ENCODE measurements around the gene RNF223.
"Not testable (repeated sequence)": the region's sequence is repeated elsewhere in the genome, so short reads cannot be mapped to it uniquely, and the experiment has no call there.

Gene RNF223

GRCh38 chr1:1106510-1107221, 32.6 kb upstream of the RNF223 start:
- DNase-seq = no peak

- not testable (repeated sequence) for DNase-seq
These were observed 30.0 kb upstream of the RNF223 start for GRCh38 chr1:1104152-1104551.

- no peak for DNase-seq
These were observed 27.4 kb upstream of the RNF223 start for GRCh38 chr1:1101503-1101902.

GRCh38 chr1:1100296-1100695, 26.2 kb upstream of the RNF223 start:
- DNase-seq = no peak

GRCh38 chr1:1099506-1100183, 25.5 kb upstream of the RNF223 start:
- no peak for DNase-seq

GRCh38 chr1:1098681-1099421, 24.7 kb upstream of the RNF223 start:
- no peak for DNase-seq

GRCh38 chr1:1096136-1096535, 22.0 kb upstream of the RNF223 start:
- DNase-seq = not testable (repeated sequence)

GRCh38 chr1:1094981-1095380, 20.9 kb upstream of the RNF223 start:
- DNase-seq = no peak

- DNase-seq = no peak
These were observed 19.5 kb upstream of the RNF223 start for GRCh38 chr1:1093610-1093943.

GRCh38 chr1:1092894-1093609, 18.9 kb upstream of the RNF223 start:
- DNase-seq = no peak

GRCh38 chr1:1092149-1092855, 18.2 kb upstream of the RNF223 start:
- no peak for DNase-seq

- DNase-seq = no peak
These were observed 17.4 kb upstream of the RNF223 start for GRCh38 chr1:1091344-1092148.

- DNase-seq = no peak
These were observed 16.6 kb upstream of the RNF223 start for GRCh38 chr1:1090424-1091343.

- DNase-seq = no peak
These were observed 15.8 kb upstream of the RNF223 start for GRCh38 chr1:1089731-1090423.

GRCh38 chr1:1088801-1089680, 14.9 kb upstream of the RNF223 start:
- DNase-seq = no peak

GRCh38 chr1:1088029-1088800, 14.1 kb upstream of the RNF223 start:
- DNase-seq = no peak

- no peak for DNase-seq
These were observed 13.4 kb upstream of the RNF223 start for GRCh38 chr1:1087351-1088028.

- no peak for DNase-seq
These were observed 12.8 kb upstream of the RNF223 start for GRCh38 chr1:1086911-1087341.
